GM18505 (cell line): ENCODE measurements around the gene TSPAN12.
A peak's percentile ranks its signal among the peaks of the same experiment; 100 is the strongest.
"Not testable (repeated sequence)": the region's sequence is repeated elsewhere in the genome, so short reads cannot be mapped to it uniquely, and the experiment has no call there.

Experiments used
- ATAC-seq: cut with Tn5 transposase; IDR thresholded peaks from one replicate; pipeline ENCODE4 v1.9.1; 2021; ENCODE audit not compliant: unreplicated experiment
- POLR2A ChIP-seq: IDR thresholded peaks from 4 replicates; pipeline ENCODE4 v1.6.1; 2011; ENCODE audit warnings: borderline replicate concordance; ENCODE audit not compliant: insufficient read depth, insufficient read length; ENCODE audit errors: extremely low read depth

The TSPAN12 gene, protein sequence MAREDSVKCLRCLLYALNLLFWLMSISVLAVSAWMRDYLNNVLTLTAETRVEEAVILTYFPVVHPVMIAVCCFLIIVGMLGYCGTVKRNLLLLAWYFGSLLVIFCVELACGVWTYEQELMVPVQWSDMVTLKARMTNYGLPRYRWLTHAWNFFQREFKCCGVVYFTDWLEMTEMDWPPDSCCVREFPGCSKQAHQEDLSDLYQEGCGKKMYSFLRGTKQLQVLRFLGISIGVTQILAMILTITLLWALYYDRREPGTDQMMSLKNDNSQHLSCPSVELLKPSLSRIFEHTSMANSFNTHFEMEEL

GRCh38 chr7:120857588-120858573, at the start of gene TSPAN12:
TSS of gene TSPAN12 (minus strand) at chr7:120858144. CDS start at chr7:120856763, 1,381 bp downstream.
- ATAC-seq, result peak; percentile 90
- no peak for TF ChIP-seq POLR2A

GRCh38 chr7:120898715-120899499, 41.0 kb upstream of the TSPAN12 start:
- no peak for TF ChIP-seq POLR2A
- ATAC-seq, result no peak

- not testable (repeated sequence) for ATAC-seq
Measured at GRCh38 chr7:120895253-120895652, 37.3 kb upstream of the TSPAN12 start.

DNA sequence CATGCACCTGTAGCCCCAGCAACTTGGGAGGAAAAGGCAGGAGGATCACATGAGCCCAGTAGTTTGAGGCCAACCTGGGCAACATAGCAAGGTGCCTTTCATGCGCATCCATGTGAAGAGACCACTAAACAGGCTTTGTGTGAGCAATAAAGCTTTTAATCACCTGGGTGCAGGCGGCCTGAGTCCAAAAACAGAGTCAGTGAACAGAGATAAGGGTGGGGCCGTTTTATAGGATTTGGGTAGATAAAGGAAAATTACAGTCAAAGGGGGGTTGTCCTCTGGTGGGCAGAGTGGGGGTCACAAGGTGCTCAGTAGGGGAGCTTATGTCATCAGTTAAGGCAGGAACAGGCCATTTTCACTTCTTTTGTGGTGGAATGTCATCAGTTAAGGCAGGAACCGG, 27.7 kb upstream of the TSPAN12 start:
- ATAC-seq, result not testable (repeated sequence)

GRCh38 chr7:120877701-120878100, 19.8 kb upstream of the TSPAN12 start:
- no peak for ATAC-seq
- no peak for TF ChIP-seq POLR2A

- TF ChIP-seq POLR2A, result no peak
- ATAC-seq, result no peak
Measured at GRCh38 chr7:120876922-120877321, 19.0 kb upstream of the TSPAN12 start.

GRCh38 chr7:120874722-120875121, 16.8 kb upstream of the TSPAN12 start:
- ATAC-seq, result no peak
- TF ChIP-seq POLR2A, result no peak

GRCh38 chr7:120874016-120874415, 16.1 kb upstream of the TSPAN12 start:
- no peak for ATAC-seq
- no peak for TF ChIP-seq POLR2A

- no peak for TF ChIP-seq POLR2A
- no peak for ATAC-seq
Measured at GRCh38 chr7:120873401-120873800, 15.5 kb upstream of the TSPAN12 start.

GRCh38 chr7:120869700-120870099, 11.8 kb upstream of the TSPAN12 start:
- no peak for TF ChIP-seq POLR2A
- ATAC-seq, result peak; percentile 54

GRCh38 chr7:120867932-120868331, 10.0 kb upstream of the TSPAN12 start:
- ATAC-seq, result no peak
- no peak for TF ChIP-seq POLR2A

- ATAC-seq, result no peak
- no peak for TF ChIP-seq POLR2A
Measured at GRCh38 chr7:120865191-120865981, 7.4 kb upstream of the TSPAN12 start.

- no peak for ATAC-seq
- no peak for TF ChIP-seq POLR2A
Measured at GRCh38 chr7:120864141-120864900, 6.4 kb upstream of the TSPAN12 start.
